ENCODE results near the gene TOM1L2.
"Not testable (repeated sequence)": the region's sequence is repeated elsewhere in the genome, so short reads cannot be mapped to it uniquely, and the experiment has no call there.

TOM1L2 gene

DNA sequence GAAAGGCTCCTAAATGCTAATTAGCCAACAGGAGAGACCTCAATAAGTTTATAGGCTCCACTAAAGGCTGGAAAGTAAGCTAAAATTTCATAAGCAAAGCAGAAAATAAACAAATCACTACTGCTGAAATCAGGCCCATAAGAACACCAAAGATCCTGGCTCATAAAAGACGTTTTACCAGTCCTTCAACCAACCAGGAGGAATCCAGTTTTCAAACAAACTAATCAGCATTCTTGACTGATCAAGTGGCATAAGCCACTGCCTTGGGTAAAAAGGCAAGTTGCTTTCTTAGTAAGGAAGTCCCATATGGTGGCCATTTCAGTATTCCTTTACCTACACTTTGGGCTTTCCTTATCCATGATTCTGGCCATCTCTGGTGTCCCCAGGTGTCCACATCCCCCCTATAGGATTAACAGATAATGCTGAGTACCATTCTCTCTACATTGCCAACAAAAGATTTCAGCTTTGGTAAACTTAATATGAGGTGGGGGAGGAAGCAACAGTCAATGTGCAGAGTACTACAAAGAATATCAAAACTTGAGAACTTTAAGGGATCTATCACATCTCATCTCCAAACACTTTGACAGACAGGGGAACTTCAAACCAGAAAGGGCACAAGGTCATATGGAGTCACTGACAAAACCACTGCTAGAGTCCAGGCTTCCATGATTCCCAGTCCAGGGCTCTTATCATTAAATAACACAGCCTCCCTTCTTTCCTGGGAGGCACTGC lies 1.3 kb downstream of the TOM1L2 start:
- no peak for DNase-seq

DNA sequence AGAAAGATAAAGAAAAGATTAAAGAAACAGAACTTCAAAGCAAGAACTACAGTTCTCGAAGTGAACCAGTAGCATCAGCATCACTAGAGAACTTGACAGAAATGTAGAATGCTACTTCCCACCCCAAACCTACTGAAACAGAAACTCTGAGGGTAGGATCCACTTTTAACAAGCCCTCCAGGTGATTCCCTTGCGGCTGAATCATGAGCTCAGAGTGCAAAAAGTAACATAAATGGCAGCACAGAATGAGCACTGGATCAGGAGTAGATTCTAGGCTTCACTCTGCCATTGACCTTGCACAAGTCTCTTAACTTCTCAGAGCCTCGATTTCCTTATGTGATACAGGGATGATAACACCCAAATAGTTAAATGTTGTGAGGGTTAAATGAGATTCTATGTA lies 5.8 kb downstream of the TOM1L2 start:
- no peak for DNase-seq

GRCh38 chr17:17965152-17965721 lies 7.0 kb downstream of the TOM1L2 start:
- DNase-seq: no peak

GRCh38 chr17:17964710-17965109 lies 7.5 kb downstream of the TOM1L2 start:
- no peak for DNase-seq

DNA sequence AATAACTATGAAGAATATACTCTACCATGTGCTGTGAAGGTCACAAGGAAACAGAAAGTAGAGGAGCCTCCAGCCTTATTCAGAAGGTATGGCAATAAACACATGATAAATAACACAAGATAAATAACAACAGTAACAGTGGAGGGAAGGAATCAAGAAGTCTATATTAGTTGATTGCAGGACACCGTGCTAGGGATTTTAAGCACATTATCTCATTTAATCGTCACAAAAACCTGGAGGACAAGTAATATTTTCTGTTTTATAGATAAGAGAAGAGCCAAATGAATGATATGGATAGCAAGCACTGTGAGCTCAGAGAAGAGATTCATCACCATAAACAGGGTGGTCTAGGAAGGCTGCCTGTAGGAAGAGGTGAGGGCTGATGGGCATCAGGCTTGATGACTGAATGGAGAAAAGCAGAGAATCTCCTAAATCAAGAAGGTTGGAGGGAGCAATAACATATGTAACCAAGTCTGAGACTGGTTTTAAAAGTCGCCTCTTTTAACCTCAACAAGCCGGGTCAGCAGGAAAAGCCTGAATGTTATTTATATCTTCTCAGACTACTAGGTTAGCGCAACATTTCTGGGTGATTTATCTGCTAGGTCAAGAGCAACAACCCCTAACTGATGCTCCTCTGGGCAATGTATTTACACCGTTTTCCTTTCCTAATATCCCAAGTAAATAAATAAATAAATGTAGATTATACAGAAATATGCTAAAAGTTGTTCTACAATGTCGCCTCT lies 8.3 kb downstream of the TOM1L2 start:
- DNase-seq: no peak

- DNase-seq: no peak
Measured at GRCh38 chr17:17963066-17963465, 9.1 kb downstream of the TOM1L2 start.

GRCh38 chr17:17960500-17961030 lies 11.6 kb downstream of the TOM1L2 start:
- no peak for DNase-seq

DNA sequence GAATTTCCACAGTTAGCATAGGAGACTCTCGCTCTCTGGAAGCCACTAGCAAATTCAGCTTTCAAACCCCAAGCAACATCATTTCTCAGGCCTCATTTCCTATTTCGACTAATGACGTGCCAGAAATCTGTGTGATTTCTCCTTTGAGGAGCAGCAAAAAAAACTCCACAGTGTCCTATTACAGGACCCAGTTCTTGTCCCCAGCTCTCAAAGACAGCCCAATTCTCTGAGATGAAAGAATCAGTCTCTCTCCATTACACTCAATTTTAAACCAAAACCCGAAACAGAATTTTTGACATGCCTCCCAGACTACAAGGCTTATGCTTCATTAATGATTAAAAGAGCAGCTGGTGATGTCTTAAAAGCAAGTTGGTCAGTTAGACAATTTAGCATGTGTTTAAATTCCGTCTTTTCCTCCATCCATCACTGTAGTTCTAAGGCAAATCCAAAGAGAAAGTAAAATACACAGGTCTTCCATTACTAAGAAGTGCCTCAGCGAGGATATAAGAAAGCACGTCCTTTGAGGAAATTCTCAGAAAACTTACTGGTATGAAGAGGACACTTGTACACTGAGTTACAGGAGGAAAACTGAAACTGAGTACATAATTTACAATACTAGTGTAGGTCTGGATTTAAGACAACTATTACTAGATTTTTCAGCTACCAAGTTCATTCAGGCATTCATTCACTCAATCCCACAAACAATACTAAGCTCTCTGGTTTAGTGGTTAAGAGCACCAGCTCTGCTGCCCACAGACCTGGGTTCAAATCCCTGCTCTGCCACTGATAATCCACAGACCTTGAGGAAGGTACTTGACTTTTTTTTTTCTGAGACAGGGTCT lies 12.5 kb downstream of the TOM1L2 start:
- no peak for DNase-seq

GRCh38 chr17:17958982-17959381 lies 13.2 kb downstream of the TOM1L2 start:
- DNase-seq: no peak

DNA sequence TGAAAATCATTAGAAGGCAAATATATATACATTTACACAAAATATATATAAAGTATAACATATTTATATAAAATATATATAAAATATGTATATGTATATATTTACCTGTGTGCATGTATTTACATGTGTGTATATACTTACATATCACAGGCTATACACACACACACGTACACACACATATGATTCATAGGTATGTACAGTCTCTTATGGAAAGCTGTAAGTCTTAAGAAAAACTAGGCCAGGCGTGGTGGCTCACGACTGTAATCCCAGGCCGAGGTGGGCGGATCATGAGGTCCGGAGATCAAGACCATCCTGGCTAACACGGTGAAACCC lies 14.7 kb downstream of the TOM1L2 start:
- no peak for DNase-seq

GRCh38 chr17:17955790-17956341 lies 16.3 kb downstream of the TOM1L2 start:
- not testable (repeated sequence) for DNase-seq

DNA sequence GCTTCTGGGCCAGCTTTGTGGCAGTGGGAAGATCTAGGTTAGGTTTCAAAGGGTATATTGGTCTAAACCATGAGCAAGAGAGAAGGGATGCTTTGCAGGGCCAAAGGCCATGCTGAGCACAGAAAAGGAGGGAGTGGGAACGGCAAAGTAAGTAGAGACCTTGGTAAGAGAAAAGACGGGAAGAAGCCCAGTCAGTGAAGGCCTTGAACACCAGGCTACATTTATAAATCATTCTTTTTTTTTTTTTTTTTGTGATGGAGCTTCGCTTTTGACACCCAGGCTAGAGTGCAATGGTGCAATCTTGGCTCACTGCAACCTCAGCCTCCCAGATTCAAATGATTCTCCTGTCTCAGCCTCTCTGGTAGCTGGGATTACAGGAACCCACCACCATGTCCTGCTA lies 18.1 kb downstream of the TOM1L2 start:
- DNase-seq: no peak

- no peak for DNase-seq
Measured at GRCh38 chr17:17952691-17953090, 19.5 kb downstream of the TOM1L2 start.

GRCh38 chr17:17951524-17951923 lies 20.7 kb downstream of the TOM1L2 start:
- DNase-seq: no peak

DNA sequence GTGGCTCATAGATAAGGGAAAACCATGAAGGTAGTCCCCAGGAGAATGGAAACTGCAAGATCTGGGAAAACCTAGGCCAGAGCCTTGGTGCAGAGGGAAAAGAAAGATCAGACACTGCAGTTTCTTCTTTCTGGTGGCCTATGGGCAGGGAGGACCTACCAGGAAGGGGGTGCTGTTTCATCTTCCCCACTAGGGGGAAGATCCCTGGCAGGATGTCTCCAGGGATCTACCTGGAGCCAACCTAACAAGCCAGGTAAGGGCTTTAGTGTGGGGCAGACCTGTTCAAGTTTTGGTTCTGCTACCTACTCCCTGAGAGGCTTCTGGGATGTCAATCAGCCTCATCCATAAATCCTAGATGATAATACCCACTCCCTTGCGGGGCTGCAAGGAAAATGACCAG lies 21.4 kb downstream of the TOM1L2 start:
- no peak for DNase-seq

DNA sequence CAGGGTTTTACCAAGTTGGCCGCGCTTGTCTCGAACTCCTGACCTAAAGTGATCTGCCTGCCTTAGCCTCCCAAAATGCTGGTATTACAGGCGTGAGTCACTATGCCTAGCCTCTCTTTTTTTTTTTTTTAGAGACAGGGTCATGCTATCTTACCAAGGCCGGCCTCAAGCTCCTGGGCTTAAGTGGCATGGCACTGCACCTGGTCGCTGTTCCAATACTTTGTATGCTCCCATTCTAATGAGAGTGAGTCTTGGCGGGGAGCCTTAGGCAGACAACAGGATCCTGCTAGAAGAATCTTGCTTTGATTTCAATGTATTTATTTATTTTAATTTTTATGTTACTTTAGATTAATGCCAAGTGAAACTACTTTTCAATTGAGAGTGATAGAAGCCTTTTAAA lies 21.9 kb downstream of the TOM1L2 start:
- no peak for DNase-seq

GRCh38 chr17:17947966-17948365 lies 24.2 kb downstream of the TOM1L2 start:
- DNase-seq: no peak

GRCh38 chr17:17947309-17947708 lies 24.9 kb downstream of the TOM1L2 start:
- DNase-seq: no peak

GRCh38 chr17:17946093-17946492 lies 26.1 kb downstream of the TOM1L2 start:
- DNase-seq: no peak

DNA sequence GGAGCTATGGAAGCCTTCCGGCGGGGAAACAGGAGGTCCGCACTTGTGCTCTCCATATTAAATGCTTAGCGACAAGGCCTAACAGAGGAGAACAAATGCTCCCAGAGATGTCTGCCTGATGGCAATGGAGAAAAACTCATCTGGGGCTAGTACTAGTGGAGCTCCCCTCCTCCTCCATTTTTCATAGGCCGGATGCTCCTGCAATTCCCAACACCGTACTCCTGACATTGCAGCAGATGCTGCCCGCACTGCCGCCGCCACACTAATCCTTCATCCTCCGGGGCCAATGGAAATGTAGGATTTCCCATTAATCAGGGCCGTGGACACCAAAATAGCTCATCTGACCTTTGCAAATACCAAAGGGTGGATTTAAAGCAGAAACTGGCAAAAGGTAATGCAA lies 27.5 kb downstream of the TOM1L2 start:
- DNase-seq: no peak

GRCh38 chr17:17944242-17944641 lies 28.0 kb downstream of the TOM1L2 start:
- no peak for DNase-seq

- DNase-seq: no peak
Measured at GRCh38 chr17:17943281-17943984, 28.8 kb downstream of the TOM1L2 start.
